NCI-H69 (cell line): ENCODE data around the gene HSP90AB1.
"Not testable (repeated sequence)": the region's sequence is repeated elsewhere in the genome, so short reads cannot be mapped to it uniquely, and the experiment has no call there.

ENCODE experiments used
- DNase-seq: peaks from one replicate; lab custom pipeline; 2025; lab: John Stamatoyannopoulos, UW

Gene HSP90AB1

DNA sequence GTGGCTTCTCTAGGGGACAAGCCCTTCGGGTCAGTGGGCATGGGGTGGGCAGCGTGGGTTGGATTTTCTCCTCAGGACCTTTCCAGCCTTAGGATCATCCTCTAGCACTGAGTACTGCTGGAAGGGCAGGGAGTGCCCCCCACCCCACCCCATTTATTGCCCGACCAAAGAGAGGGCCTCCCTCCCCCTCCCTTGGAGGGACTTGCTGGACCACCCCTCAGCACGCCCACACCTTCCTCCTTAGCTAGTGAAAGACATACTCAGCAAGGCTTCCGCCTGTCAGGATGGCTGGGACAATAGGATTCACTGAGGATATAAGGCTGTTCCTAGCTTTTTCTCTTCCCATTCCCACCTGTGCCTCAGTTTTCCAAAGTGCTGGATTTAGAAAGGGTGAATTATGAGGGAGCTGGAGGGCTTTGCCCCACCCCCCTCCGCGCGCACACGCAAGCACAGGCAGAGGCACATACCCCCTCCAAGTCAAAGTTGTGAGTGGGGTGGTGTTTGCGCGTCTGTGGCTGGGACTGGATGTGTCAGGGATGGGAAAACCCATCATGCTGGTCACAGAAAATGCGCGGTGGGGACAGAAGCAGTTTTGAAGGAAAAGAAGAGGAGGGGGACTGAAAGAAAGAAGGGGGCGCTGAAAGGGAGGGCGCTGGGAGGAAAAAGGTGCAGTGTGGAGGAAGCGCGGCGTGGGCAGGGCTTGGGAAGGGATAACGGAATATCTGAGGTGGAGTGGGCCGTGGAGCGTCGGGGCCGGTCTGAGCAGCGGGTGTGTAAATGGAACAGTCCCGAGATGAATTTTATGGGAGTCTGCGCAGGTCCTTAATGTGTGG lies 24.2 kb upstream of the HSP90AB1 start:
- peak; percentile 57 for DNase-seq

DNA sequence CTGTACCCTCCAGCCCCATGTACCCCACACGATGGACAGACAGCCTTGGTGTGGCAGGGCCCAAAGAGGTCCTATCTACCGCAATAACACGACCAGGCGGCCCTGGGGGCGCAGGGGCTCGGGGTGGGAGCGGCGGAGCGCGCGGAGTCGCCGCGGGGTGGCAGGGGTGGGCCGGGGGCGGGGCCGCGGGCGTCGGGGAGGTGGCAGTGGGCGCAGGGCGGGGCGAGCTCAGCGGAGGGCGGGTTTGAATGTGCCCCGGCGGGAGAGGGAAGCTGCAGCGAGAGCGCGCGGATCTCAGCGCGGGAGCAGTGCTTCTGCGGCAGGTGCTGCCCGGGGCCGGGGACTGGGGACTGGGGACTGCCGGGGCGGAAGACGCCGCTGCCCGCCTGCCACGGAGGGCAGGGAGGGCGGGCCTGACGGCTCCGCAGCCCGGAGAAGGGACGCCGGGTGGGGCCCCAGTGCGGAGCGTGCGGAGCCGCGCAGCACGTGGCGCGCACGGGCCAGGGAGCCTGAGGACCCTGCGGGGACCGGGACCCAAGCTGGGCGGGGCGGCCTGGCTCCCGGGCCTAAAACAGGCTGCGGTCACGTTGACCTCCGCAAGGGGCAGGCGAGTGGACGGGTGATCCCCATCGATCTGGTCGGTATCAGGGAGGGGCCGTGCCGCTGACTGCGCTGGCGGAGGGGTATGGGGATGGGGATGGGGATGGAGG lies 23.4 kb upstream of the HSP90AB1 start, which contains the start of gene SLC29A1:
SLC29A1 (plus strand) TSS at position 277 of the 710 bp plus-strand sequence. CDS start 3,719 bp downstream, outside the sequence.
- peak; percentile 93 for DNase-seq

DNA sequence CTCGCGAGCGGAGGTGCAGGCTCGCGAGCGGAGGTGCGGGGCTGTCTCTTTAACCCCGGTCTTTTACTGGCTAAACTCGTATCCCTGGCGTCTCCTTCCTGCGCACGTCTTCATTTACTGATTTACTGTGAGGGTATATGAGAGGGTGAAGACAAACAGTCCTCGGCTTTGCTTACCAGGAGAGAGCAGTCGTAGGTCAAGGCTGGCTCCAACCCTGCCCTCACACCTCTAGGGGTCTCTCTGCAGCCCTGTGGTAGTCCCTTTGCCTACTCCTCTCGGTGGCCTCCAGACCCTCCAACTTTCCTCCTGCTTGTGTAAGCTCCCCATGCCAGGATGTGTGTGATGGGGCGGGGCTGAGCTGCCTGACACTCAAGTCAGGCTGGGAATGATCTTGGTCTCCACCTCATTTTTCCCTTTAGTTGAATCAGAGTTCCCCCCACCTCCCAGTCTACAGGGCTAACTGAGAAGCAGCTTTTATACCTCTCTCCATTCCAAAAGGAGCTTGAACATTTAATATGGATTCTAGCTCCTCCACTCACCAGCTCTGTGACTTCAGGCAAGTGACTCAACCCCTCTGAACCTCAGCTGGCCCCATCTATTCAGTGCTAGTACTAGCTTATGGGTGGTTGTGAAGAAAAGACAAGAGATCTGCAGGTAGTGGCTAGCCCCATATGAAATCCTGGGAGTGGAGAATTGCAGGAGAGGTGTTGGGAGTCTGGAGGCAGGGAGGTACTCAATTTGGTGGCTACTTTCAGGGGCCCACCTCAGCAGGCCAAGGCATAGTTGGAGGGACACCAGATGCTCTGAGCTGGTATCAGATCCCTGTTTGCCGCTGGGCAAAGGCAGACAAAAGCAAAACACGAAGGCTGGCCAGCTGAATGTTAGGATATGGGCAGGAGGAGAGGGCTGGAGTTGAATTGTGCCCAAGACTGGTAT lies 22.6 kb upstream of the HSP90AB1 start:
- DNase-seq = peak; percentile 68

DNA sequence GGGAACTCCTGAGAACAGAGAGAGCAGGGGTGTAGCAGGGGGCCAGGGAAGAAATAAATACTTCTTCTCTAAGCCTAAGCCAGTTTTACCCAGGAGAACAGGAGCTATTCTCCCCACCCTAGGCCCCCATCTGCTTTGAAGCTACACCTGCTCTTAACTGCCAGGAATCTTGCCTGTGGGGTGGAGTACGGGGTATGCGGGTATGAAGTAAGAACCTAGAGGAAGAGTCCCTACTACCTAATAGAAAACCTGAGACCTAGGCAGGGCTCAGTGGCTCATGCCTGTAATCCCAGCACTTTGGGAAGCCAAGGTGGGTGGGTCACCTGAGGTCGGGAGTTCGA lies 22.0 kb upstream of the HSP90AB1 start:
- DNase-seq = peak; percentile 33

DNA sequence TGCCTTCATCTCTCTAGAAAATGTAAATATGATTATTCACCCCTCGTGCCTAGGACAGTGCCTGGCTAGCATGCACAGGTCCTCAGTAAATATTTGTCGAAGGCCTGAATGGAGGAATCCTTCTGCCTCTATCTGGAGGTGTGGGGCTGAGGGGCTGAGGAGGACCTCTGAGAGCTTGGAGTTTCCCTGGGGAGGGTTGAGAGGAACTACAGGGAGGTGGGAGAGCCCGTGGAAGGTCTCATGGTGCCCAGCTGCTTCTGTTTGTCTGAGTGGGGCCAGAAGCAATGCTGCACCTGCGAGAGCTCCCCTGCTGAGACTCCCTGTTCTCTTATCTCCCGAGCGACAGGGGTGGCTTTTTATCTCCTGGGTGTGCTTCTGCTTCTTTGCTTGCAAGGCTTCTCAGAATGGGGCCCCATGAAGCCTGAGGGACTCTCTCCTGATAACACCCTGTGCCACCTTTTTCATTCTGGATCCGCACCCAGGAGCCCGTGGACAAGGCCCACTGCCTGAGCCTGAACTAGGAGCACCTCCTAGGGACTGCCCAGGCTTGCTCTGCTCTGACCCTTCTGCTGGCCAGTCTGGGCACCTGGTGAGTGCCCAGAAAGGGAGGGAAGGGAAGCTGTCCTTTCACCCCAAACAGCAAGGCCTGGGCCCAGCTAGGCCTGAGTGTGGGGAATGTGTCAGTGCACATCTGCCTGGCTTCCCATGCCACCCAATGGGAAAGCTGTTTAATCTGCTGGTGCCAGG lies 21.1 kb upstream of the HSP90AB1 start:
- peak; percentile 43 for DNase-seq

DNA sequence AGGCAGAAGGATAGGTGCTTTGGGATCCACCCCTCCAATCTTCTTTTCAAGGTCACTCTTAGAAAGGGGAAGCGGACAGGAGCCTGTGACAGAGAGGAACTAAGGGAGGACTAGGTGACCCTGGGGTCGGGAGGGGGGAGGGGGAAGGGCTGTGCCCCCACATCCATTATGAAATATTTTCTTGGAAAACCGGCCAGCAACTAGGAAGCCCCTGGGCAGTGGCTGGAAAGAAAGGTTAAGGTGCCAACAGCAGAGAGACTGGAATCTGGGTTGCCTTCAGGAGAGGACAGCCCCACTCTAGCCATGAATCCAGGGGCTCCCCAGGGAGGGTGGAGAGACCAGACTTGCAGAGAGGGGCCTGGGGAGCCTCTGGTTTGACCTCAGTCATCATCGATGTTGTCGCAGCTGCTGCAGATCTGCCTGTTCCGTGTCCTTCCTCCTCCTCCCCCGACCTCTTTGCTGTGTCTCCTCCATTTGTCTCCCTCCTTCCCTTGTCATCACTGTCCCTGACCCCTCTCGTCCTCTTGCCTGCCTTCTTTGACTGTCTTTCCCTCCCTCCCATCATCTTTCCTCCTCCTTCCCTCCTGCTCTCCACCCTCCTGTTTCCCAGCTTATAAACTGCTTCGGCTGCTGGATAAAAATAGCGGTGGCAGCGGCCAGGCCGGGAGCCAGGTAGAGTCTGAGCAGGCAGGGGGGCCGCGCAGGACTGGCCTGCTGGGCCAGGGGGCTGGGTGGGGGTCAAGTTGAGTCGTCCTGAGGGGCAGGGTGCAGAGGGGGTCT lies 20.3 kb upstream of the HSP90AB1 start:
- peak; percentile 29 for DNase-seq

DNA sequence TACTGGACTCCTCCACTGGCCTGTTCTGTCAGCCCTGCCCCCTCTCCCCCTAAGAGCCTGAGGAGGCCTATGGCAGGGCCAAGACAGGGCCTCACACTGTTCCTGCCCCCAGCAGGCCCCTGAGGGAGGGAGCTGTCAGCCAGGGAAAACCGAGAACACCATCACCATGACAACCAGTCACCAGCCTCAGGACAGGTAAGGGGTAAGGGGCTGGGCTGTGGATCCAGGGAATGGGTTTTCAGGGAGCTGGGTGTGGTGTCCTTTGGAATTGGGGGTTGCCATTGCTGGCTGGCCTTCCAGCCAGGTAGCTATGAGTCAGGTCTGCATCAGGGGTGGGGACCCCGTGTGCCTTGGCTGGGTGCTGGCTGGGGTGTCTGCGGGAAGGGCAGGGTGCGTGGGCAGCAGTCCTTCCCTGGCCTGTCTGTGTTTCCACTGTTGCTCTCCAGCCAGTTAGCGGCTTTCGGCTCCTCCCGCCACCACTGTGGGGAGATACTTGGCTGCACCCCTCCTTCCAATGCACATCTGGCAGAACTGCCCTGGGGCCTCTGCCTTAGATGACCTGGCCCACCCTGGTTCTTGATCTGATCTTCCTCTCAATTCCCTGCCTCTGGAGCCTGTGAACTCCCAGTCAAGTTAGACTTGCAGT lies 19.6 kb upstream of the HSP90AB1 start:
- DNase-seq = peak; percentile 48

DNA sequence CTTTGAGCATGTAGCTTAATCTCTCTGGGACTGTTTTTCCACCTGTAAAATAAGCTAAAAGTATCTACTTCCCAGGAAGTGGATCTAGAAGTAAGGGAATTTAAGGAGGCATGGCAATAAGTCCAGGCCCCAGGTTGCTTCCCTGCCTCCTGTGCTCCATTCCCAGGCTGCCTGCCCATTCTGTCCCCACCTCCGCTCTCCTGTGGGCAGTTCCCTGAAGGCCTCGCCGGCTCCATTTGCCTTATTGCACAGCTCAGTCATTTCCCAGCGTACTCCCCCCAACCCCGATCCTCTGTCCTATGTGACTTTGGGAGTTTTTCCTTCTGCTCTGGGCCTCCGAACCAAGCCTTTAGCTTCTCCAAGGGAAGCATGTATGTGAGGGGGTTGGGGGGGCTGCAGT lies 18.9 kb upstream of the HSP90AB1 start:
- DNase-seq = no peak

DNA sequence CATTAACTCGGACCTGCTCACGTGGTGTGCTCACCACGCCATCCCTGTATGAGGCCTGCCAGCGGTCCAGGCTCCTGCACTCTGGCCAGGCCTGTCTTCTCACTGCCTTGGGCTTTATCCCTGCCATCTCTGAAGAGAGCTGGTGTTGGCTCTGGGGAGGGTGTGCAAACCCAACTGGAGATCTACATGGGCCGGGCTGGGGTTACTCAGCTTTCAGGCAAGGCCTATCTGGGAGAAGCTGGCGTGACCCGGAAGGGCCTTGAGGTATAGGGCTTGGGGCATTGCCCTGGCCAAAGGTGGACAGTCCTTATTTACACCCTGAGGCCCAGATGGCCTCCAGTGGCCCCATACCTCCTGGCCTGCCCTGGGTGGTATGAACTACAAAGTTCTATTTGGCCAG lies 18.5 kb upstream of the HSP90AB1 start:
- no peak for DNase-seq

DNA sequence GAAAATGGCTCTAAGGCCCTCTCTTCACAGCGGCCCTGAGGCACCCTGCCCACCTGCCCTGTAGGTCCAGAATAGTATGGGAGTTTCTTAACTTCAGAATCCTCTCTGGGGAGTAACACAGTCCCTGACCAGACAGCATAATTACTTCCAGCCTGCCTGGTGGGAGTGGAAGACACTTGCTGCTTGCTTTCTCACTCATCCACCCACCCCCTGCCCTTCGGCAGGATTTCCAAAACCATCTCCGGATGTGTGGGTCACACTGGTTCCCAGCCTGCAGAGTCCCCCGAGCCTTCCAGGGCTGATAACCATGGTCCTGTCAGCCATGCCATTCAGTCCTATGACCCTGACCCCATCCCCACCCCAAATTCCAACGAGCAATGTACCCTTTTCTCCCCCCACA lies 18.1 kb upstream of the HSP90AB1 start:
- no peak for DNase-seq

DNA sequence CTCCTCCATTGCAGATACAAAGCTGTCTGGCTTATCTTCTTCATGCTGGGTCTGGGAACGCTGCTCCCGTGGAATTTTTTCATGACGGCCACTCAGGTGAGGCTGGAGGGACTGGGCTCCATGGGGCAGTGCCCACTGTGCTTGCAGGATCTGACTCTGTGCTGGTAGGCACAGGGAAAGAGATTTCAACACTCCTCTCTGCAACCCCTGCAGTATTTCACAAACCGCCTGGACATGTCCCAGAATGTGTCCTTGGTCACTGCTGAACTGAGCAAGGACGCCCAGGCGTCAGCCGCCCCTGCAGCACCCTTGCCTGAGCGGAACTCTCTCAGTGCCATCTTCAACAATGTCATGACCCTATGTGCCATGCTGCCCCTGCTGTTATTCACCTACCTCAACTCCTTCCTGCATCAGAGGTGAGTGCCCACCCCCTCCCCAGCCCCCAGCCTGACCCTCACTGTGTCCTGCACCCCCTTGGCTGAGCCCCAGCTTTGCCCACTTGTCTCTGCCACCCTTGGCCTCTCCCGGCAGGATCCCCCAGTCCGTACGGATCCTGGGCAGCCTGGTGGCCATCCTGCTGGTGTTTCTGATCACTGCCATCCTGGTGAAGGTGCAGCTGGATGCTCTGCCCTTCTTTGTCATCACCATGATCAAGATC lies 17.4 kb upstream of the HSP90AB1 start:
- DNase-seq = no peak

DNA sequence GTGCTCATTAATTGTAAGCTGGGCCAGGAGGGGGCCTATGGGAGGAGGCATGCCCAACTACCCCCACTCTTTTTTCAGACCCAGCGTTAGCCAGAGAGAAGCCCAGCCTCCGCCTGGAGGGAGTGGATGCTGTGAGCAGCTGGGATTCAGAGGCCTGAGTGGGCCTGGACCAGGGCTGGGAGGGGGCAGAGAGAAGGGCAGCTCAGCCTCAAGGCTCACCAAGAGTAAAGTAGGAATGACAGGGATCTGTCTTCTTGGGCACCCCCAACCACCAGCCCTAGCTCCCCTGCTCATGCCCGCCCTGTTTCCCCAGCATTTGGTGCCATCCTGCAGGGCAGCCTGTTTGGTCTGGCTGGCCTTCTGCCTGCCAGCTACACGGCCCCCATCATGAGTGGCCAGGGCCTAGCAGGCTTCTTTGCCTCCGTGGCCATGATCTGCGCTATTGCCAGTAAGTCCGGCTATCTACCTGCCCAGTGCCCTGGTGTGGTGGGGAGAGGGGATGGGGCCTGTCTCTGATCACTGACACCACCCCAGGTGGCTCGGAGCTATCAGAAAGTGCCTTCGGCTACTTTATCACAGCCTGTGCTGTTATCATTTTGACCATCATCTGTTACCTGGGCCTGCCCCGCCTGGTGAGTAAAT lies 16.7 kb upstream of the HSP90AB1 start:
- no peak for DNase-seq

DNA sequence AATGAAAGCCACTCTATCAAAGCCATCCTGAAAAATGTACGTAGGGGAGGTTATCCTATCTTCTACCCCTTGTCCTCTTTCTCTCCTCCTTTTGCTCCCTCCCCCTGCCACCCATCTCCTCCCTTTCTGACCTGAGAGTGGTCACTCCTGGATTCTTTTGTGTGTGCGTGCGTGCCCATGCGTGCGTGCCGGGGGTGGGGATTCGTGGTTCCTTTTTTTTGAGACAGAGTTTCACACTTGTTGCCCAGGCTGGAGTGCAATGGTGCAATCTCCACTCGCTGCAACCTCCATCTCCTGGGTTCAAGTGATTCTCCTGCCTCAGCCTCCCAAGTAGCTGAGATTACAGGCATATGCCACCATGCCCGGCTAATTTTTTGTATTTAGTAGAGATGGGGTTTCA lies 15.5 kb upstream of the HSP90AB1 start:
- DNase-seq = not testable (repeated sequence)

DNA sequence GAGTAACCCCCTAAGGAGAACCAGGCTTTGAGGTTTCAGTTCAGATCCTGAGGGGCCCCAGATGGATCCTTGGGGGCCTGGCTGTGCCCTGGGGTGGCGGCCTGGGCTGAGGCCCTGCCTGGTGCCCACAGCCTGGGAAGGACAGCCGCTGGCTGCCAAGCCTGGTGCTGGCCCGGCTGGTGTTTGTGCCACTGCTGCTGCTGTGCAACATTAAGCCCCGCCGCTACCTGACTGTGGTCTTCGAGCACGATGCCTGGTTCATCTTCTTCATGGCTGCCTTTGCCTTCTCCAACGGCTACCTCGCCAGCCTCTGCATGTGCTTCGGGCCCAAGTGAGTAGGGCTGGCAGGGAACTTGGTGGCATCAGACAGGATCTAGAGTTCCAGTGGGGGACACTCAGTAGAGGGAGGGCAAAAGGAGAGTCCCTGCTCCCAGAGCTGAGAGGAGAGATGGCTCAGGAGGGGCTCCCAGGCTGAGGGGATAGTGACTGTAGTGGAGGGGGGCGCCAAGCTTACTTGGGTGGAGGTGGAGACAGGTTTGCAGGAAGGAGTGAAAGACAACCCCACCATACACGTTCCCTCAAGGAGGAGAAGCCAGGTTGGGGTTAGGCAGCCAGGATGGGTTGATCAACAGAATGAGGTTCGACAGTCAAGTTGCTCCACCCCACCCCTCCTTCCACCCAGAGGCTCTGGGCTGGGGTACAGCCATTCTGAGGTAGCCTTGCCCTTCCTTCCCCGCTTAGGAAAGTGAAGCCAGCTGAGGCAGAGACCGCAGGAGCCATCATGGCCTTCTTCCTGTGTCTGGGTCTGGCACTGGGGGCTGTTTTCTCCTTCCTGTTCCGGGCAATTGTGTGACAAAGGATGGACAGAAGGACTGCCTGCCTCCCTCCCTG lies 14.0 kb upstream of the HSP90AB1 start:
- DNase-seq = no peak

DNA sequence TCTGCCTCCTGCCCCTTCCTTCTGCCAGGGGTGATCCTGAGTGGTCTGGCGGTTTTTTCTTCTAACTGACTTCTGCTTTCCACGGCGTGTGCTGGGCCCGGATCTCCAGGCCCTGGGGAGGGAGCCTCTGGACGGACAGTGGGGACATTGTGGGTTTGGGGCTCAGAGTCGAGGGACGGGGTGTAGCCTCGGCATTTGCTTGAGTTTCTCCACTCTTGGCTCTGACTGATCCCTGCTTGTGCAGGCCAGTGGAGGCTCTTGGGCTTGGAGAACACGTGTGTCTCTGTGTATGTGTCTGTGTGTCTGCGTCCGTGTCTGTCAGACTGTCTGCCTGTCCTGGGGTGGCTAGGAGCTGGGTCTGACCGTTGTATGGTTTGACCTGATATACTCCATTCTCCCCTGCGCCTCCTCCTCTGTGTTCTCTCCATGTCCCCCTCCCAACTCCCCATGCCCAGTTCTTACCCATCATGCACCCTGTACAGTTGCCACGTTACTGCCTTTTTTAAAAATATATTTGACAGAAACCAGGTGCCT lies 13.3 kb upstream of the HSP90AB1 start:
- no peak for DNase-seq

DNA sequence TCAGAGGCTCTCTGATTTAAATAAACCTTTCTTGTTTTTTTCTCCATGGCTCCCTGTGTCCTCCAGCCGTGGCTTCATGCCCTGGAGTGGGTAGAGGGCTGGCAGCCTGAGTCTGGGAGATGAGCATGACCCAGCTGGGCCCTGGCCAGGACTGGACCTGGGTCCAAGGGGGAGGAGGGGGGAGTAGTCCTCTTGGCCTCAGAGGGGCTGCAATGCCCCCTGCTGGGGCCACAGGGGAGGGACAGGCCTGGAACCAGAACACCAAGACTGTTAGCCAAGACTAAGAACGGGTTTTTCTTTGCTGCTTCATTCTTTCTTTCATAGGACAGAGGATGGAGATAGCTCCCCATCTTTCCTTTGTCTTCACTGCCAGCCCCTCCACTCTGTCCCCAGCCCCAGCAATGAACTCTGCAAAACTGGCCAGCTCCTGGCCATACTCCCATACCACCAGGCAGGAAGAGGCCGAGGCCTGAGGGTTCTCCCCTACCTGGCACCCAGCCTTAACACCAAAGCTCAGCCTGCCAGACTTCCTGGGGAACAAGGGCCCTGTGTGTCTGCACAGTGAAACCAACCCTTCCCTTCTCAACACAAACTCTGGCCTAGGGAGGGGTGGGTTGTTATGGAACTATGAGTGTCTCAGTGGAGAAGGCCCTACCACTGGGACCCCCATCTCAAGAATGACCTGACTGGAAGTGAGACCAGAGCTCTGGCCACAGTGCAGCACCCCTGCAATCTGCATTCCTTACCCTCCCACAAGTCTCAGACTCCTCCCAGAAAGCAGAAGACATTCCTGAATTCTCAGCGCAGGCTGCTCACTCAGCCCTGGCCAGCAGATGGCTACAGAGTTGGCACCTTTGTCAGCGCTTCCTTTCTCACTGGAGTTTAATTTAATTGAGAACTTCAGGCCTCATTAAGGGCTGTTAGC lies 12.5 kb upstream of the HSP90AB1 start:
- DNase-seq = peak; percentile 50

DNA sequence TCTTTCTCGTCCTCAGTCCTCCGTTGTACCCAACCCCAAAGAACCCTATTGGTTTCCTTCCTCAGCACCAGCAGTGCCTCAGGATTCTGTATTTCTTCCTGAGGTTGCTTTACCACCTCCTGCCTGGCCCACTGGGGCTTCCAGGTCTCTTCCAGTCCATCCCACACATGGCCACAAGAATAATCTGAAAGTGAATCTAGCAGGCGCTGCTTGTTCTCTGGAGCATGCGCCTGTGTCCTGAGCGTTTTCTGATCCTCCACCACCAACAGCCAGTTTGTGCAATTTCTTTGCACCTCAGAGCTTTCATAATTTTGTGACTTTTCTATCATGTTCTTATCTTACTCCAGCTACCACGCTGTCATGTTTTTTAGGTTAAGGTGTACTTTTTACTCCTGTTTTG lies 11.6 kb upstream of the HSP90AB1 start:
- no peak for DNase-seq
